Measurements from ENCODE around the gene PRDX6. TPM values are rescaled to one million over a fixed set of nuclear protein-coding genes. Genes with fewer than 3 reads are reported as not detected.

Gene PRDX6
- total RNA-seq, 1 donor from 2014 or later = 185 TPM

DNA sequence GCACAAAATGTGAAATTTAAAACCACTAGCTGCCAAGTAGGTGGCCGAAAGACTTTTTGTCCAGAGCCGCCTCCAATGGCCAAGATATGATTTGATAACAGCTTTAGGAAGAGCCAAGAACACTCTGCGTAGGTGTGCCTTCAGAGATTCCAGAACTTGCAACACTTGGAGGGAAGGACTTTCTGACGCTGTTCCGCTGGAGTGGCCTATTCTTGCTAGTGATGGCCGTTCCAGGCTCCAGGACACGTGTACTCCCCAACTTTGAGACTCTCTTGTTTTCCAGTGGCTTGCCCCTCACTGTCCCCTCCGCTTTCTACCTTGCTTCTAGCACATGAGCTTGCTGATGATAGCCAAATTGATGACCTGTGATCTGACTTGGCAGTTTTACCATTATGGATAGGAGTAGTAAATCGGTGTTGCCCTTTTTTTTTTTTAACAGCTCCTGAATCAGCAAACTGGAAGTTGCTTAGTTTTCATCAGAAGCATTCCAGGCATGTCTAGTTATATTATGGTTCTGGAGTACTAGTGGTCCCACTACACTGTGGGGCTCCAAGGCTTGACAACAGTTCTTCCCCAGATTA is 1.0 kb downstream of the PRDX6 start:
- peaks cover 7% of the 10 kb centered on the region for H3K36me3 ChIP-seq (ENCODE audit: control insufficient read depth, insufficient read depth, low read length)
- no peaks in the 10 kb centered on the region for H3K27me3 ChIP-seq (ENCODE audit: control insufficient read depth, insufficient read depth, low read length)
- peak overlapping the region; percentile 88 for H3K4me3 ChIP-seq (ENCODE audit: low read depth, low read length)
- TF ChIP-seq, protein P1, sequence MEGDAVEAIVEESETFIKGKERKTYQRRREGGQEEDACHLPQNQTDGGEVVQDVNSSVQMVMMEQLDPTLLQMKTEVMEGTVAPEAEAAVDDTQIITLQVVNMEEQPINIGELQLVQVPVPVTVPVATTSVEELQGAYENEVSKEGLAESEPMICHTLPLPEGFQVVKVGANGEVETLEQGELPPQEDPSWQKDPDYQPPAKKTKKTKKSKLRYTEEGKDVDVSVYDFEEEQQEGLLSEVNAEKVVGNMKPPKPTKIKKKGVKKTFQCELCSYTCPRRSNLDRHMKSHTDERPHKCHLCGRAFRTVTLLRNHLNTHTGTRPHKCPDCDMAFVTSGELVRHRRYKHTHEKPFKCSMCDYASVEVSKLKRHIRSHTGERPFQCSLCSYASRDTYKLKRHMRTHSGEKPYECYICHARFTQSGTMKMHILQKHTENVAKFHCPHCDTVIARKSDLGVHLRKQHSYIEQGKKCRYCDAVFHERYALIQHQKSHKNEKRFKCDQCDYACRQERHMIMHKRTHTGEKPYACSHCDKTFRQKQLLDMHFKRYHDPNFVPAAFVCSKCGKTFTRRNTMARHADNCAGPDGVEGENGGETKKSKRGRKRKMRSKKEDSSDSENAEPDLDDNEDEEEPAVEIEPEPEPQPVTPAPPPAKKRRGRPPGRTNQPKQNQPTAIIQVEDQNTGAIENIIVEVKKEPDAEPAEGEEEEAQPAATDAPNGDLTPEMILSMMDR (IDR thresholded peaks at IDR 0.05; ENCODE audit: insufficient read depth, low read length, severe bottlenecking) = no peak
- FAIRE-seq (no peak), DNase-seq (ENCODE audit: low read depth) (peak; percentile 76)

DNA sequence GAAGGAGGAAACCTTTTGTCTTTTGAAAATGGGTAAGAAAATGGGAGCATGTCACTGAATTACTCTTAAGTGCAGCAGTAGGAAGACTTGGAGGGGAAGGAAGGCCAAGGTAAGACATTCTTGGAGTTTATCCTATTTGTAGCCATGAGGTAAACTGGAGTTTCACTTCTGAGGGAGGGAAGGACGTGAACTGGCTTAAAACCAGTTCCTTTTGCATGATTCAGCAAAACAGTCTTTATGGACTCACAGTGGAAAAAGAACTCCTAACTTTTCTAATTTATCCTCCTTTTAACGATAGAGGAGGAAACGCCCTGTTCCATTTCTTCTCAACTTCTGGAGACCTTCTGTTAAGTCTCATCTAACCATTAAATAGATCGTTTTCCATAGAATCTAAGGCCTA is 2.5 kb downstream of the PRDX6 start:
- DNase-seq (ENCODE audit: low read depth) (peak; percentile 21), FAIRE-seq (no peak)
- H3K27me3 ChIP-seq (ENCODE audit: control insufficient read depth, insufficient read depth, low read length) = no peaks in the 10 kb centered on the region
- TF ChIP-seq, protein P1 (IDR thresholded peaks at IDR 0.05; ENCODE audit: insufficient read depth, low read length, severe bottlenecking) = no peak
- peaks cover 10% of the 10 kb centered on the region for H3K36me3 ChIP-seq (ENCODE audit: control insufficient read depth, insufficient read depth, low read length)
- H3K4me3 ChIP-seq (ENCODE audit: low read depth, low read length) = no peak overlapping the region

GRCh38 chr1:173481195-173481772 is 4.1 kb downstream of the PRDX6 start:
- FAIRE-seq (no peak), DNase-seq (ENCODE audit: low read depth) (no peak)
- H3K4me3 ChIP-seq (ENCODE audit: low read depth, low read length) = no peak overlapping the region
- H3K27me3 ChIP-seq (ENCODE audit: control insufficient read depth, insufficient read depth, low read length) = no peaks in the 10 kb centered on the region
- TF ChIP-seq, protein P1 (IDR thresholded peaks at IDR 0.05; ENCODE audit: insufficient read depth, low read length, severe bottlenecking) = no peak
- peaks cover 14% of the 10 kb centered on the region for H3K36me3 ChIP-seq (ENCODE audit: control insufficient read depth, insufficient read depth, low read length)

DNA sequence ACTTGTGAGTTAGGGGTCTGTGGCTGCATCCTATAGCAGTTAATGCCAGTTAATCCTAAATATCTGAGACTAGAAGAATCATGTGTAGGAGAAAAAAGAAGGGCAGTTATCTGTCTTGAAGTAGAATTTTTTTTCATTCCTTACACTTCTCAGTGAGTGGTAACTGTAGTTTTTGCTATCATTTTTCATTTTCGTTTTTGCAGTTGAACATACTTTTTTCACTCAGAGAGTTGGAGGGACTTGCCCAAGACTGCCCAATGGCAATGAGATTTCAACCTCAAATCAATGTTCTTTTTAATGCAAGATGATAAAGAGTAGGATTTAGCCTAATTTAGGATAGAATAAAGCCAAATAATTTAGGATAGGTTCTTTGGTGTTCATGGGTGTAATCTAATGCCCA is 5.5 kb downstream of the PRDX6 start:
- DNase-seq (ENCODE audit: low read depth) (no peak), FAIRE-seq (no peak)
- TF ChIP-seq, protein P1 (IDR thresholded peaks at IDR 0.05; ENCODE audit: insufficient read depth, low read length, severe bottlenecking) = no peak
- peaks cover 19% of the 10 kb centered on the region for H3K36me3 ChIP-seq (ENCODE audit: control insufficient read depth, insufficient read depth, low read length)
- H3K4me3 ChIP-seq (ENCODE audit: low read depth, low read length) = no peak overlapping the region
- no peaks in the 10 kb centered on the region for H3K27me3 ChIP-seq (ENCODE audit: control insufficient read depth, insufficient read depth, low read length)

DNA sequence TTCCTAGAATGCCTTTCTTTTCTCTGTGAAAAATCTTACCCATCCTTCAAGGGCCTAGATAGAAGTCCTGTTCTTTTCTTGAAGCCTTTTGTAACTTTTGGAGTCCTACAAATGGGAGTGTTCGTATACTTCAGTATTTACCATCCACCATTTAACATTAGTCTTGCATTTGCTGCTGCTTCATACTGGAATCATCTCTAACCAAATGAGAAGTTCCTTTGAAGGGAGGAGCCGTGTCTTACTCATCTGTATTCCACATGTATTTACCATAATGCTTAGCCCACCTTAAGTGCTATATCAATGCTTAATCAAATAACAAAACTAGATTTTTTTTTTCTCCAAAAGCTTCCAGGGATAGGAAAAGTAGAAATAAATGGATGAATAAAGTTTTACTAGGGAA is 7.1 kb downstream of the PRDX6 start:
- DNase-seq (ENCODE audit: low read depth) (no peak), FAIRE-seq (no peak)
- TF ChIP-seq, protein P1 (IDR thresholded peaks at IDR 0.05; ENCODE audit: insufficient read depth, low read length, severe bottlenecking) = no peak
- H3K36me3 ChIP-seq (ENCODE audit: control insufficient read depth, insufficient read depth, low read length) = peaks cover 19% of the 10 kb centered on the region
- no peaks in the 10 kb centered on the region for H3K27me3 ChIP-seq (ENCODE audit: control insufficient read depth, insufficient read depth, low read length)
- H3K4me3 ChIP-seq (ENCODE audit: low read depth, low read length) = no peak overlapping the region

GRCh38 chr1:173485401-173485800 is 8.3 kb downstream of the PRDX6 start:
- Histone ChIP-seq H3K36me3 (ENCODE audit: control insufficient read depth, insufficient read depth, low read length) (peaks cover 19% of the 10 kb centered on the region), H3K4me3 (ENCODE audit: low read depth, low read length) (no peak overlapping the region), H3K27me3 (ENCODE audit: control insufficient read depth, insufficient read depth, low read length) (no peaks in the 10 kb centered on the region)
- DNase-seq (ENCODE audit: low read depth) (no peak), FAIRE-seq (no peak)
- TF ChIP-seq, protein P1 (IDR thresholded peaks at IDR 0.05; ENCODE audit: insufficient read depth, low read length, severe bottlenecking) = no peak

Measured in bronchial epithelial cell (primary cell).